Activated CD4-positive, alpha-beta T cell treated with anti-CD3 and anti-CD28 coated beads, Interleukin-2, amount 50 U/mL, for 1 hour (primary cell): ENCODE measurements around the gene EIF3L.

Source experiments
- DNase-seq: peaks from one replicate; pipeline ENCODE4 v3.0.0-alpha.2; 2020

EIF3L gene

GRCh38 chr22:37817705-37818408 lies 31.4 kb upstream of the EIF3L start:
- DNase-seq, result peak; percentile 81

GRCh38 chr22:37818409-37819104 lies 30.7 kb upstream of the EIF3L start:
- DNase-seq, result peak; percentile 69

DNA sequence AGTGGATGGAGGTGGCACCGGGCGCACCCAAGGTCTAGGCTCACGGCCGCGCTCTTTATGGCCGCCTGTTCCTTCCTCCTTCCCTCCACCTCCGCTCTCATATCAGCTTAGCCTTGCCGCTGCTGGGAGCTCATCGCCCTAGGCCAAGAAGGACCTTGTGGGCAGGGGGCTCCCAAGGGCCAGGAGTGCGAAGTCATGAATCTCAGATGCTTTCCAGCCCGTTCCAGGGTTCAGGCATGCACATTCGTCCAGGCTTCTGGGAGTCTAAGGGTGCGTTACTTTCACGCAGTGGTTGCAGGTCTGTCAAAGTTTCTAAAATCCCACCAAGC lies 30.1 kb upstream of the EIF3L start:
- DNase-seq, result no peak

GRCh38 chr22:37820350-37820749 lies 28.9 kb upstream of the EIF3L start:
- no peak for DNase-seq

- no peak for DNase-seq
These were observed 27.0 kb upstream of the EIF3L start for GRCh38 chr22:37822079-37822833.

GRCh38 chr22:37823134-37823985 lies 25.9 kb upstream of the EIF3L start, which contains the start of gene GALR3:
TSS of gene GALR3 (plus strand) at chr22:37823382. CDS start at chr22:37823407, 25 bp downstream.
- DNase-seq, result no peak

DNA sequence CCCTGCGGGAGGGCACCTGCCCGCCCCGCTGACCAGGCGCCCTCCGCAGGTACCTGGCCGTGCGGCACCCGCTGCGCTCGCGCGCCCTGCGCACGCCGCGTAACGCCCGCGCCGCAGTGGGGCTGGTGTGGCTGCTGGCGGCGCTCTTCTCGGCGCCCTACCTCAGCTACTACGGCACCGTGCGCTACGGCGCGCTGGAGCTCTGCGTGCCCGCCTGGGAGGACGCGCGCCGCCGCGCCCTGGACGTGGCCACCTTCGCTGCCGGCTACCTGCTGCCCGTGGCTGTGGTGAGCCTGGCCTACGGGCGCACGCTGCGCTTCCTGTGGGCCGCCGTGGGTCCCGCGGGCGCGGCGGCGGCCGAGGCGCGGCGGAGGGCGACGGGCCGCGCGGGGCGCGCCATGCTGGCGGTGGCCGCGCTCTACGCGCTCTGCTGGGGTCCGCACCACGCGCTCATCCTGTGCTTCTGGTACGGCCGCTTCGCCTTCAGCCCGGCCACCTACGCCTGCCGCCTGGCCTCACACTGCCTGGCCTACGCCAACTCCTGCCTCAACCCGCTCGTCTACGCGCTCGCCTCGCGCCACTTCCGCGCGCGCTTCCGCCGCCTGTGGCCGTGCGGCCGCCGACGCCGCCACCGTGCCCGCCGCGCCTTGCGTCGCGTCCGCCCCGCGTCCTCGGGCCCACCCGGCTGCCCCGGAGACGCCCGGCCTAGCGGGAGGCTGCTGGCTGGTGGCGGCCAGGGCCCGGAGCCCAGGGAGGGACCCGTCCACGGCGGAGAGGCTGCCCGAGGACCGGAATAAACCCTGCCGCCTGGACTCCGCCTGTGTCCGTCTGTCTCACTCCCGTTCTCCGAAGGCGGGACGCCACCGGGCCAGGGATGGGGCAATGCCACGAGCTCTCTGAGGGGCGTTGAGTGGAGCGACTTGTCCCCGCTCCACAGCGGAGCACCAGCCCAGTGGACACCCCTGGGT lies 24.3 kb upstream of the EIF3L start:
- no peak for DNase-seq

GRCh38 chr22:37827056-37827455 lies 22.2 kb upstream of the EIF3L start:
- no peak for DNase-seq

GRCh38 chr22:37830093-37830842 lies 19.0 kb upstream of the EIF3L start:
- no peak for DNase-seq

DNA sequence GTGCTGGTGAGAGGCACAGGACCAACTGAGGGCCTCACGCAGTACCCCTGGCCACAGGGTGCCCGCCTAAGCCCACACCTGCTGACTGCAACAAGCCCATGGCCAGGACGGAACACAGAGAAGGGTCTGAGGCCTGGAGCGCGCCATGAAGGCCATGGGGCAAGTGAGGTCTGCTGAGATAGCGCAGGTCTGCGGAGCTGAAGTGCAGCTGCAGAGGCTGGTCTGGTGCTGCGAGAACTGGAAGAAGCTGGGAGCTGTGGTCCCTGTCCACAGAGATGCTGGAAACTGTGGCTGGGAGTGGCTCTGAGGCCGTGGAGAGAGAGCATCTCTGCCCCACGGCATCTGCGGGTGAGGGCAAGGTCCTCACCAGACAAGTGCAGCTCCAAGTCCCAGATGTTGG lies 17.7 kb upstream of the EIF3L start:
- DNase-seq, result no peak

DNA sequence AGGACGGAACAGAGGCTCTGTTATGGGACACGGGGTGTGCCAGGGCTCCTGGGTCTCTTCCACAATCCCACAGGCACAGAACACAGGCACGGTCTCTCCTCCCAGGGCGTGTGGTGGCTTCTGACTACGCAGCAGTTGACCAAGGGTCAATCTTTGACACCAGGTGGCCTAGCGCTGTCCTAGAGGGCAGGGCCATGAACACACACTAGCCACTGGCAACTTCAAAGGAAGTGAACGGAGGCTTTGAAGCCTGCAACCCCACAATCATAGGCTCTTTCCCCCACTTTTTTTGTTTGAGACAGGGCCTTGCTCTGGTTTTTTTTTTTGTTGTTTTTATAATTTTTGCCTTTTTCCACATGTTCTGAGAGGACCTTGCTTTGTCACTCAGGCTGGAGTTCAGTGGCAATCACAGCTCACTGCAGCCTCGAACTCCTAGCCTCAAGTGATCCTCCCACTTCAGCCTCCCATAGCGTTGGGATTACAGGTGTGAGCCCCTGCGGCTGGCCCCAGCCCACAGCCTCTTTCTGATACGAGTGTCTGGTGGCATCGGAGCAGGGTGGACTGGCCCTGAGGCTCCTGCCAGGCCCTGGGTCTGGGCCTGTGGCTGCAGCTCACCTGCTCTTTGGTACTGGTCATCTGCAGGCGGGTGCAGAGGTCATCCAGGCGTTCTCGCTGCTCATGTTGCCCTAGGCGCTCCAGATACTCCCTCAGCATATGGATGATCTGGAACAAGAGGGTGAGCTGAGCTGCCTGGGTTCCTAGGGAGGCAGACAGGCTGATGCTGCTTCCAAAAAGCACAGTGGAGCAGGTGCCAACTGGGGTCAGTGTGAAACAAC lies 17.0 kb upstream of the EIF3L start:
- no peak for DNase-seq

DNA sequence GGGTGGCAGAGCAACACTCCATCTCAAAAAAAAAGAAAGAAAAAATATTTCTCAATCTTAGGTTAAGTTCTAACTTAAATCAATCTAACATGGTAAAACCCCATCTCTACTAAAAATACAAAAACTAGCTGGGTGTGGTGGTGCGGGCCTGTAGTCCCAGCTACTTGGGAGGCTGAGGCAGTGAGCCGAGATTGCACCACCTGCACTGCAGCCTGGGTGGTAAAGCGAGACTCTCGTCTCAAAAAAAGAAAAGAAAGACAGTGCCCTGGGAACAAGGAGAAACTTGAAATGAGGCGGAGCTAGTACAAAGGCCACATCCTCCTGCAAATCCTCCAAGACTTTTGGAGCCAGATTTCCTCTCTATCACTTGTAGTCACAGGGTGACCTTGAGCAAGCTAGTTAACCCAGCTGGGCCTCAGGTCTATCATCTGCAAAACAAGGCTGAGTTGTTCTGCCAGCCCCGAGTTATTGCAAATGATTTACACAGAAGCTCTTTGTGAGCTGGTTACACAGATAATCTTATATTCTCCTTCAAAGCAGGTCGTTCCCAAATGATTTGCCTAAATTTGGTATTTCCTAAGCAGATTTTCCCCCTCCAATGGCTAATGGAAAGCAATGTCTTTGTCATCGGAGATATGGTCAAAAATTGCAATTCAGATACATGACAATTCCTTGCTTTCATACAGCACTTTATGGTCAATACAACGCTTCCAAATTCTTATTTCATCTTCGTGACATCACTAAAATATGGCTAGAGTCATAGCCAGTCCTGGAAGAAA lies 7.0 kb upstream of the EIF3L start:
- no peak for DNase-seq

- peak; percentile 33 for DNase-seq
These were observed 5.5 kb upstream of the EIF3L start for GRCh38 chr22:37843741-37844089.

DNA sequence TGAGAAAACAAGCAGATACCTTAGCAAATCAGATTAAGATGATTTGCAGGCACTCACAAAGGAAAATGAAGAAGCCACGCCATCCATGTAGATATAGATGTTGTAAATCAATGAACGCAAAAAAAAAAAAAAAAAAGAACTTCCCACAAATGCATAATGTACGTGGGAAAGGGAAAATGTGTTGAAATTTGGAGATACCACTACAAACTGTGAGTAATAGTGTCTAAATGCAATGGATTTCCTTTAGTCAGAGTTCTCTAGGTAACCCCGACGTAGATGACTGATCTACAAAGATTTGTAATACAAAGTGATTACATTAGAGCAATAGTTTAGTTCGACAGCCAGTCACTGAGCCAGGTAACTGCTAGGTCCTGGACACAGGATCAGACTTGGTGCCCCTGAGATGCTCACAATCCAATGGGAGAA lies 4.3 kb upstream of the EIF3L start:
- DNase-seq, result no peak

DNA sequence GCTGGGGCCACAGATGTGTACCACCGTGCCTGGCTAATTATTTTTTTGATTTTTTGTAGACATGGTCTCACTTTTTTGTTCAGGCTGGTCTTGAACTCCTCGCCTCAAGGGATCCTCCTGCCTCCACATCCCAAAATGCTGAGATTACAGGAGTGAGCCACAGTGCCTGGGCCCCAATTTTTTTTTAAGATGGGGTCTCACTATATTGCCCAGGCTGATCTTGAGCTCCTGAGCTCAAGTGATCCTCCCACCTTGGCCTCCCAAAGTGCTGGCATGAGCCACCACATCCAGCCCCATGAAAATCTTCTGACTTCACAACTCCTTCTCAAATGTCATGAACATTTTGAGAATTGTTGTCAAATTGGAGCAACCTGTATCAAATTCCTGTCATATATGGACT lies 2.8 kb upstream of the EIF3L start:
- no peak for DNase-seq

- no peak for DNase-seq
These were observed 581 bp upstream of the EIF3L start for GRCh38 chr22:37848587-37849088.

GRCh38 chr22:37850801-37851200 lies 1.6 kb downstream of the EIF3L start:
- DNase-seq, result no peak

DNA sequence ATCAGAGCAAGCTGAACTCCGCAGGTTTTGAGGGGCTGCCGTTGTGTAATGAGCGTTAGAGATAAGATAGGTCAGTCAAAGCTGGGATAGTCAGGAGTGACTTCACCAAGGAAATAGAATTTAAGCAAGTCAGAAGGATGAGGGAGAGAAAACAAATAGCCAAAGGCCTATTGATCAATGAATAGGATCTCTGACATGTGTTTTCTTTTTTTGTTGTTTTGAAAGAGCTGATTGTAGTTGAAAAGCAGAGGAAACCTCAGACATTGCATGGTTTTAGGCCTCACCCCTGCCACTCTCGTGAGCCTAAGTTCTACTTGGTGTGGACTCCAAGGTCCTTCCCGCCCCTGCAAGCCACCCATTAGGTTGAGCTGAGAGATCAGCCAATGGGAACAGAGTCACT lies 3.2 kb downstream of the EIF3L start:
- no peak for DNase-seq

DNA sequence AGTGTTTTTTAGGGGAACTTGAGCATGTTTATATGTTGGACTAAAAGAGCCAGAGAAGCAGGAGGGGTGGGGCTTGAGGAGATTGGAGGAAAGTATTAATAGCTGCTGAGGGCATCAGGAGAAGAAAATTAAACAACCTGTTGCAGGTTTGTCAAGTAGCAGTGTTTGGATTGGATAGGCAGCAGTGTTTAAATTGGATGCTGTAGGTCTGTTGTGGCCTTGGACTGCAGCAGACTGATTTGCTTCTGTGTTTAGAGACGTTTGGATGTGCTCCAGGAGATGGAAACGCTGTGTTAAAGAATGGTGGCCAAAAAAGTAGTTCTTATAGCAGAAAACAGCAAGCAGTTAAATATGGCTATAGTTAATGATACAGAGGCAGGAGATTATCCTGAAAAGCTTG lies 5.7 kb downstream of the EIF3L start:
- no peak for DNase-seq
